Measurements from ENCODE around the gene GXYLT1. TPM values are rescaled to one million over a fixed set of nuclear protein-coding genes. Genes with fewer than 3 reads are reported as not detected.

The GXYLT1 gene
- 17.8 TPM for total RNA-seq

GRCh38 chr12:42144408-42145196, at the start of gene GXYLT1:
Gene GXYLT1, minus strand, starts transcription at chr12:42144874. Its CDS starts 228 bp downstream, at chr12:42144646.

Other genes starting within 250 kb of the GXYLT1 start
- gene YAF2, start 93.4 kb upstream of the GXYLT1 start, total RNA-seq, result 83.6 TPM
- gene ZCRB1, start 181.2 kb upstream of the GXYLT1 start, total RNA-seq, result 15.3 TPM
- gene PPHLN1, start 181.3 kb upstream of the GXYLT1 start, total RNA-seq, result 104 TPM

Measured in parietal lobe (tissue), 1 donor.